CD4-positive, alpha-beta memory T cell (primary cell): ENCODE measurements around the gene FAM234B. TPM values are rescaled to one million over a fixed set of nuclear protein-coding genes. Genes with fewer than 3 reads are reported as not detected.

Experiments
- CTCF ChIA-PET: fragments of 350-600 bp; sonication (Branson Sonifier 250); formaldehyde crosslinking; loops from one replicate; lab custom pipeline; 2021; ENCODE audit warnings: inconsistent platforms; ENCODE audit not compliant: partially characterized antibody; lab: Charles Lee
- POLR2A ChIA-PET: fragments of 350-600 bp; sonication (Branson Sonifier 250); formaldehyde crosslinking; loops from one replicate; lab custom pipeline; 2021; ENCODE audit not compliant: partially characterized antibody; lab: Charles Lee
- DNase-seq, 5 donors: peaks; one replicate each; pipeline versions ENCODE4 v3.0.0 to v3.0.0-alpha.2; 2020 to 2022; ENCODE audit warnings: mixed read lengths in 1 of 5
- H3K27ac ChIP-seq: one replicate; pipeline ENCODE4 v1.7.0; 2013; ENCODE audit warnings: low read depth, low read length
- H3K27me3 ChIP-seq: 2 replicates; pipeline ENCODE4 v1.7.0; 2013; ENCODE audit warnings: mild to moderate bottlenecking, low read length, moderate library complexity; ENCODE audit not compliant: insufficient read depth
- H3K36me3 ChIP-seq: 2 replicates; pipeline ENCODE4 v1.7.0; 2013; ENCODE audit warnings: mild to moderate bottlenecking, low read length, moderate library complexity; ENCODE audit not compliant: insufficient read depth
- H3K4me1 ChIP-seq: 2 replicates; pipeline ENCODE4 v1.7.0; 2013; ENCODE audit warnings: mild to moderate bottlenecking, low read length, moderate library complexity; ENCODE audit not compliant: insufficient read depth
- H3K4me3 ChIP-seq, 2 donors: one replicate each; pipeline ENCODE4 v1.7.0; 2013; ENCODE audit warnings: low read length in 2 of 2, mild to moderate bottlenecking in 1 of 2
- H3K9me3 ChIP-seq, 2 donors: one replicate each; pipeline ENCODE4 v1.7.0; 2013; ENCODE audit warnings: low read length in 2 of 2, control low read depth in 1 of 2; ENCODE audit not compliant: control insufficient read depth in 1 of 2
- H3K27ac Mint-ChIP-seq, 7 donors: one replicate each; pipeline ENCODE4 v1.8.0; 2020 to 2021; ENCODE audit warnings: mixed read lengths in 7 of 7, mild to moderate bottlenecking in 6 of 7, inconsistent platforms in 3 of 7, moderate library complexity in 3 of 7
- H3K27me3 Mint-ChIP-seq, 2 donors: one replicate each; pipeline ENCODE4 v1.8.0; 2020 to 2021; ENCODE audit warnings: mixed read lengths in 2 of 2
- H3K36me3 Mint-ChIP-seq, 2 donors: one replicate each; pipeline ENCODE4 v1.8.0; 2020 to 2021; ENCODE audit warnings: mixed read lengths in 2 of 2, inconsistent platforms in 1 of 2, mild to moderate bottlenecking in 1 of 2
- H3K4me1 Mint-ChIP-seq, 4 donors: one replicate each; pipeline ENCODE4 v1.8.0; 2020 to 2021; ENCODE audit warnings: mixed read lengths in 4 of 4, mild to moderate bottlenecking in 1 of 4
- H3K4me3 Mint-ChIP-seq, 8 donors: one replicate each; pipeline ENCODE4 v1.8.0; 2020 to 2021; ENCODE audit warnings: mixed read lengths in 8 of 8, mild to moderate bottlenecking in 7 of 8, moderate library complexity in 6 of 8, inconsistent platforms in 3 of 8
- H3K9me3 Mint-ChIP-seq, 8 donors: one replicate each; pipeline ENCODE4 v1.8.0; 2020 to 2021; ENCODE audit warnings: mixed read lengths in 8 of 8, mild to moderate bottlenecking in 5 of 8, inconsistent platforms in 3 of 8, moderate library complexity in 1 of 8
- intact Hi-C: fragments of 100-400 bp; cut with micrococcal nuclease; formaldehyde crosslinking; loops from one replicate; pipeline ENCODE4 v1.15.1; 2023
- polyA plus RNA-seq, 2 donors: library from polyadenylated mRNA; unstranded; fragments of 300-500 nt; fragmentation: Illumina TruSeq; gene quantifications; one replicate each; pipeline ENCODE4 v1.2.3, GENCODE V29; 2021
- total RNA-seq, 2 experiments: library from RNA; stranded (reverse); gene quantifications; one replicate each; pipeline ENCODE4 v1.2.3, GENCODE V29; 2021

FAM234B gene
- total and polyA plus RNA-seq, 4 experiments from 2014 or later: 2.6 to 4.0 (median 3.3) TPM

DNA sequence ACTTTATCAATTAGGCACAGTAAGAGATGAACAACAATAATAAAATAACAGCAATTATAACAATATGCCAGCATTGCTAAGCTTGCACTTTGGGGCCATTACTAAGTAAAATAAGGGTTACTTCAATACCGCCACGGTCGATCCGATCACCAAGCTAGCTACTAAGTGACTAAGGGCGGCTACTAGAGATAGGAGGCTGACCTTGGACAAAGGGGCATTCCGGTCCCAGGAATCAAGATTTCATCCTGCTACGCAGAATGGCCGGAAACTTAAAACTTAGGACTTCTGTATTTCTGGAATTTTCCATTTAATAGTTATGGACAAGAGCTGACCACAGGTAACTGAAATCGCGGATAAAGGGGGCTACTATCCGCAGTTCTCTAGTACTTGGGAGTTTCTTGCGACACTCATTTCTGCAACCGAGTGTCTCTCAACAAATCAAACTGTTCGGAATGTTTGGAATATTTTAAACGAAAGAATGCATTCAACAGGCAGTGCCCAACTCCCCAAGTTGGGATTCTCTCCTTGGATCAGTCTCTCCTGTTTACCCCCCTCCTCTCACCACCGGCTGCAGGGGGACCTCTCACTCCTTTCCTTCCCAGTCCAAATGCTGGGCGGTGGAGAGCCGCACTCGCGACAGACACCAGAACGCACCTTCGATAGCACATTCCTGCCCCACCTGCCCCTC is 44.8 kb upstream of the FAM234B start:
- peak overlapping the region; percentile 30 to 81 for H3K4me3 ChIP-seq
- H3K27ac ChIP-seq: peak overlapping the region; percentile 64
- peak overlapping the region; percentile 82 to 97 (median 90) for H3K4me3 Mint-ChIP-seq
- intact Hi-C loops: no loop called here
- H3K4me1 ChIP-seq: peaks cover 26% of the 10 kb centered on the region
- H3K27ac Mint-ChIP-seq: peak overlapping the region in 6 of 7 donors; percentile 84 to 95 (median 90)
- H3K36me3 Mint-ChIP-seq: peaks cover 0 to 5% of the 10 kb centered on the region in 2 donors
- ChIA-PET POLR2A (interaction anchor here (0.8 kb wide), 1 partner anchor 44 kb away, joined by 4 read pairs; the partner anchor contains the start of gene FAM234B), CTCF (no interaction called here)
- no peaks in the 10 kb centered on the region for H3K27me3 ChIP-seq
- no peaks in the 10 kb centered on the region for H3K9me3 ChIP-seq
- no peaks in the 10 kb centered on the region for H3K9me3 Mint-ChIP-seq
- no peaks in the 10 kb centered on the region for H3K27me3 Mint-ChIP-seq
- peaks cover 20 to 44% (median 30%) of the 10 kb centered on the region in 4 donors for H3K4me1 Mint-ChIP-seq
- no peaks in the 10 kb centered on the region for H3K36me3 ChIP-seq
- DNase-seq: no peak

DNA sequence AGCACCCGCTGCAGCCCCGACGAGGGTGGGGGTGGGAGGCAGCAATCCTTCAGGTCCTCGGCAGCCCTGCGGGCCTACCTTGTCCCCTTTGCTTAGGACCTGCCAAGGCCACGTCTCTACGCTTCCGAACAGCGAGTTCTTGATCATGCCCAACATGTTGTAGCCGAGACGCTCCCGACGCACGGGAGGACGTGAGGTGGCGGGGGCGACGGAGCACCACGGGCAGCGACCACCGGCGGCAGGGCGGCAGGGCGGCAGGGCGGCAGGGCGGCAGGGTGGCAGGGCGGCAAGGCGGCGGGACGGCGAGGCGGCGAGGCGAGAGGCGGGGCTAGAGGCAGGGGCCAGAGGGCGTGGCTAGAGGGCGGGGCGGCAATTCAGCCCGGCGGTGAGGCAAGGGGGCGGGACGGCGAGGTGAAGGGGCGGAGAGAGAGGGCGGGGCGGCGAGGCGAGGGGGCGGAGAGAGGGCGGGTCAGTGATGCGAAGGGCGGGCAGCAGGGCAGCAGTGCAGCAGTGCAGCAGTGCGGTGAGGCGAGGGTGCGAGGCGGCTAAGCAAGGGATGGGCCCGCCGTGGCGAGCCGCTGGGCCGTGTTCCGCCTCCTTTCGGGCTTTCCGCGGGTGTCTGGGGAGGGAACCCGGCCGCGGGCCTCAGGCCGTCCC is 44.1 kb upstream of the FAM234B start, which contains the start of gene HEBP1:
TSS of gene HEBP1 (minus strand) at position 307 of the 657 bp plus-strand sequence. CDS start at position 156, 151 bp downstream.
- Mint-ChIP-seq H3K4me3 (peak within 1 kb of the TSS; percentile 82 to 97 (median 90)), H3K27ac (peak within 1 kb of the TSS; percentile 82 to 95 (median 90)), H3K36me3 (peaks cover 0 to 5% of the 10 kb centered on the region in 2 donors), H3K27me3 (no peaks in the 10 kb centered on the region), H3K4me1 (peaks cover 20 to 44% (median 30%) of the 10 kb centered on the region in 4 donors), H3K9me3 (no peaks in the 10 kb centered on the region)
- peak; percentile 92 to 95 (median 93) for DNase-seq
- ChIA-PET POLR2A (interaction anchor here (1.0 kb wide), 2 partner anchors 103 to 186 kb away, joined by 4 to 5 read pairs; partner anchors contain the start of gene DDX47), CTCF (no interaction called here)
- Histone ChIP-seq H3K27me3 (no peaks in the 10 kb centered on the region), H3K4me1 (peaks cover 26% of the 10 kb centered on the region), H3K4me3 (peak within 1 kb of the TSS; percentile 61 to 81), H3K27ac (peak within 1 kb of the TSS; percentile 64), H3K36me3 (no peaks in the 10 kb centered on the region), H3K9me3 (no peaks in the 10 kb centered on the region)
- intact Hi-C loops: loop anchor here (1.0 to 10.0 kb wide), 6 partner anchors 44 to 645 kb away; partner anchors contain the start of genes APOLD1, BORCS5, FAM234B and MANSC1

DNA sequence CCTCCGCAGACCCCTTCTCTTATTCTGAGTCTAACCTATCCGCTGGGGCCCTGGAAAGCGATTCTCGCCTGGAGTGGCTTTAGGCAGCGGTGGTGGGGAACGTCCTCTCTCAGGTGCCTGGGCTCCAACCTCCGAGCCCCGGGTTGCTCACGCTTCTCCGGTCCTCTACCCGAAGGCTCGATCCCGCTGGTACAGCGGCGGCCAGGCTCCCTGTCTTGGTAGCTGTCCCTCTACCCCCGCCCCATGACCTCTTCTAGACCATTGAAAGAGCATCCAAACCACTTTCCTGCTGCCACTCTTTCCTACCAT is 43.6 kb upstream of the FAM234B start:
- Mint-ChIP-seq H3K27me3 (no peaks in the 10 kb centered on the region), H3K4me1 (peaks cover 20 to 44% (median 30%) of the 10 kb centered on the region in 4 donors), H3K36me3 (peaks cover 0 to 5% of the 10 kb centered on the region in 2 donors), H3K9me3 (no peaks in the 10 kb centered on the region), H3K4me3 (peak overlapping the region; percentile 82 to 97 (median 90)), H3K27ac (peak overlapping the region; percentile 82 to 95 (median 90))
- intact Hi-C loops: loop anchor here (1.0 to 10.0 kb wide), 6 partner anchors 44 to 646 kb away; partner anchors contain the start of genes APOLD1, BORCS5, FAM234B and MANSC1
- ChIA-PET POLR2A (interaction anchor here (1.0 kb wide), 2 partner anchors 102 to 187 kb away, joined by 4 to 5 read pairs; partner anchors contain the start of gene DDX47), CTCF (interaction anchor here (1.5 kb wide), 1 partner anchor 15 kb away, joined by 3 read pairs; no protein-coding TSS in a partner anchor)
- Histone ChIP-seq H3K4me3 (peak overlapping the region; percentile 61 to 81), H3K27ac (peak overlapping the region; percentile 64), H3K4me1 (peaks cover 26% of the 10 kb centered on the region), H3K36me3 (no peaks in the 10 kb centered on the region), H3K9me3 (no peaks in the 10 kb centered on the region), H3K27me3 (no peaks in the 10 kb centered on the region)
- DNase-seq: peak in 1 of 5 donors; percentile 60

GRCh38 chr12:13000925-13001774 is 43.0 kb upstream of the FAM234B start:
- CTCF ChIA-PET: interaction anchor here (1.5 kb wide), 1 partner anchor 16 kb away, joined by 3 read pairs; no protein-coding TSS in a partner anchor
- peak in 4 of 5 donors; percentile 46 to 68 (median 54) for DNase-seq
- Mint-ChIP-seq H3K36me3 (peaks cover 0 to 5% of the 10 kb centered on the region in 2 donors), H3K27ac (peak overlapping the region; percentile 82 to 95 (median 90)), H3K4me1 (peaks cover 20 to 44% (median 30%) of the 10 kb centered on the region in 4 donors), H3K4me3 (peak overlapping the region; percentile 82 to 97 (median 90)), H3K9me3 (no peaks in the 10 kb centered on the region), H3K27me3 (no peaks in the 10 kb centered on the region)
- Histone ChIP-seq H3K4me1 (peaks cover 26% of the 10 kb centered on the region), H3K4me3 (peak overlapping the region; percentile 61 to 81), H3K9me3 (no peaks in the 10 kb centered on the region), H3K27ac (peak overlapping the region; percentile 64), H3K27me3 (no peaks in the 10 kb centered on the region), H3K36me3 (no peaks in the 10 kb centered on the region)
- intact Hi-C loops: loop anchor here (1.0 to 10.0 kb wide), 7 partner anchors 43 to 646 kb away; partner anchors contain the start of genes APOLD1, BORCS5, DDX47 and FAM234B
- POLR2A ChIA-PET: interaction anchor here (1.0 kb wide), 2 partner anchors 102 to 187 kb away, joined by 4 to 5 read pairs; partner anchors contain the start of gene DDX47

DNA sequence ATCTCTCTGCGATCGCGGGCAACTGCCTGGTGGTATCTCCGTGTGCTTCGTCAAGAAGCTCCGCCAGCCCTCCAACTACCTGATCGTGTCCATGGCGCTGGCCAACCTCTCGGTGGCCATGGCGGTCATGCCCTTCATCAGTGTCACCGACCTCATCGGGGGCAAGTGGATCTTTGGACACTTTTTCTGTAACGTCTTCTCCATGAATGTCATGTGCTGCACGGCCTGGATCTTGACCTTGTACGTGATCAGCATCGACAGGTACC is 42.5 kb upstream of the FAM234B start:
- ChIA-PET CTCF (interaction anchor here (1.5 kb wide), 1 partner anchor 17 kb away, joined by 3 read pairs; no protein-coding TSS in a partner anchor), POLR2A (no interaction called here)
- Histone ChIP-seq H3K36me3 (no peaks in the 10 kb centered on the region), H3K9me3 (no peaks in the 10 kb centered on the region), H3K4me3 (peak overlapping the region in 1 of 2 donors; percentile 81), H3K27me3 (no peaks in the 10 kb centered on the region), H3K27ac (peak overlapping the region; percentile 64), H3K4me1 (peaks cover 26% of the 10 kb centered on the region)
- no peaks in the 10 kb centered on the region for H3K9me3 Mint-ChIP-seq
- H3K36me3 Mint-ChIP-seq: peaks cover 0 to 5% of the 10 kb centered on the region in 2 donors
- intact Hi-C loops: loop anchor here (1.0 to 10.0 kb wide), 5 partner anchors 84 to 647 kb away; partner anchors contain the start of genes APOLD1, BORCS5, DDX47 and MANSC1
- DNase-seq: no peak
- H3K27me3 Mint-ChIP-seq: no peaks in the 10 kb centered on the region
- H3K27ac Mint-ChIP-seq: peak overlapping the region; percentile 30 to 93 (median 85)
- H3K4me3 Mint-ChIP-seq: peak overlapping the region; percentile 77 to 91 (median 85)
- peaks cover 20 to 44% (median 30%) of the 10 kb centered on the region in 4 donors for H3K4me1 Mint-ChIP-seq

DNA sequence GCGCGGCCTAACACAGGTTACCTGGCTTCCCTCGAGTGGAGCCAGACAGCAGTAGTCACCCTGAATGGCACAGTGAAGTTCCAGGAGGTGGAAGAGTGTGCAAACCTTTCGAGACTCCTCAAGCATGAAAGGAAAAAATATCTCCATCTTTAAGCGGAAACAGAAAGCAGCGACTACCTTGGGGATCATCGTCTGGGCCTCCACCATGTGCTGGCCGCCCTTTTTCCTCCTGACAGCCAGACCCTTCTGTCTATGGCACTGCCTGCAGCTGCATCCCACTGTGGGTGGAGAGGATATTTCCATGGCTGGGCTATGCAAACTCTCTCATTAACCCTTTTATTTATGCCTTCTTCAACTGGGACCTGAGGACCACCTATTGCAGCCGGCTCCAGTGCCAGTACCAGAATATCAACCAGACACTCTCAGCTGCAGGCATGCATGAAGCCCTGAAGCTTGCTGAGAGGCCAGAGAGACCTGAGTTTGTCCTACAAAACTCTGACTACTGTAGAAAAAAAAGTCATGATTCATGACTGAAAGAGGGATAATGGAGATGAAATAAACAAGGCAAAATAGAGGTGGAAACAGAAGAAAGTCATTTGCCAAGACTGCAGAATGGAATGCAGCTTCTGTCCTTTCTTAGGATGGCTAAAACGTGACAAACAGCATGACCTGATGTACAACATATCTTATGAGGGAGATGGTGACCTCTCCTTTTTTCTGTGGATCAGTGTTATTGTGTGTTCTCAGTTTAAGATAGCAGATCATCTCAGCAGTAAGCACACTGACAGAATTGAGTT is 41.7 kb upstream of the FAM234B start:
- peak overlapping the region in 6 of 7 donors; percentile 24 to 93 (median 78) for H3K27ac Mint-ChIP-seq
- intact Hi-C loops: loop anchor here (5.0 to 10.0 kb wide), 4 partner anchors 85 to 648 kb away; partner anchors contain the start of genes APOLD1, BORCS5 and MANSC1
- H3K4me1 Mint-ChIP-seq: peaks cover 17 to 39% (median 27%) of the 10 kb centered on the region in 4 donors
- peak overlapping the region; percentile 77 to 91 (median 85) for H3K4me3 Mint-ChIP-seq
- Histone ChIP-seq H3K27ac (no peak overlapping the region), H3K4me1 (peaks cover 26% of the 10 kb centered on the region), H3K4me3 (no peak overlapping the region), H3K27me3 (no peaks in the 10 kb centered on the region), H3K9me3 (no peaks in the 10 kb centered on the region), H3K36me3 (no peaks in the 10 kb centered on the region)
- no peaks in the 10 kb centered on the region for H3K27me3 Mint-ChIP-seq
- H3K9me3 Mint-ChIP-seq: no peaks in the 10 kb centered on the region
- no peak for DNase-seq
- ChIA-PET CTCF (interaction anchor here (1.5 kb wide), 1 partner anchor 17 kb away, joined by 3 read pairs; no protein-coding TSS in a partner anchor), POLR2A (no interaction called here)
- peaks cover 0 to 5% of the 10 kb centered on the region in 2 donors for H3K36me3 Mint-ChIP-seq
